HepG2 (cell line): Measurements from ENCODE around the gene SRSF6. TPM values are rescaled to one million over a fixed set of nuclear protein-coding genes. Genes with fewer than 3 reads are reported as not detected.

Source experiments
- EP300 ChIP-seq, 3 experiments: sonication (generic) in 1 of 3; formaldehyde crosslinking in 1 of 3; IDR thresholded peaks; 2 replicates each; pipeline versions ENCODE4 v1.5.1 to v1.6.1; 2011 to 2020; ENCODE audit warnings: low read depth in 2 of 3, low read length in 2 of 3, borderline replicate concordance in 1 of 3, improper control_type of control experiment in 1 of 3, mild to moderate bottlenecking in 1 of 3, missing genetic modification reagents in 1 of 3, moderate library complexity in 1 of 3
- KLF12 ChIP-seq: sonication (generic); formaldehyde crosslinking; IDR thresholded peaks from 2 replicates; pipeline ENCODE4 v1.4.0; 2020; ENCODE audit warnings: missing genetic modification reagents, borderline replicate concordance
- NCOA1 ChIP-seq: sonication (generic); formaldehyde crosslinking; IDR thresholded peaks from 2 replicates; pipeline ENCODE4 v1.9.0; 2021; ENCODE audit warnings: missing genetic modification reagents
- PCBP1 ChIP-seq: fragments of 200-400 bp; formaldehyde crosslinking; IDR thresholded peaks from 2 replicates; pipeline ENCODE4 v1.6.1; 2017; ENCODE audit warnings: mild to moderate bottlenecking, low read depth, low read length, borderline replicate concordance
- SNAPC4 ChIP-seq: sonication (generic); formaldehyde crosslinking; IDR thresholded peaks from 2 replicates; pipeline ENCODE4 v1.4.0; 2020; ENCODE audit warnings: mild to moderate bottlenecking, missing genetic modification reagents
- STAT5B ChIP-seq: sonication (generic); formaldehyde crosslinking; IDR thresholded peaks from 2 replicates; pipeline ENCODE4 v1.4.0; 2020; ENCODE audit warnings: missing genetic modification reagents
- ZFYVE20 ChIP-seq: sonication (generic); formaldehyde crosslinking; IDR thresholded peaks from 2 replicates; pipeline ENCODE4 v1.8.0; 2023; ENCODE audit warnings: low read depth, mild to moderate bottlenecking, moderate library complexity, missing genetic modification reagents, borderline replicate concordance
- ZNF136 ChIP-seq: sonication (generic); formaldehyde crosslinking; IDR thresholded peaks from 2 replicates; pipeline ENCODE4 v1.8.1; 2022; ENCODE audit warnings: low read depth, mild to moderate bottlenecking, moderate library complexity, missing genetic modification reagents
- ZNF230 ChIP-seq: sonication (generic); formaldehyde crosslinking; IDR thresholded peaks from 2 replicates; pipeline ENCODE4 v1.4.0; 2020; ENCODE audit warnings: mild to moderate bottlenecking, missing genetic modification reagents
- ZNF432 ChIP-seq: sonication (generic); formaldehyde crosslinking; IDR thresholded peaks from 2 replicates; pipeline ENCODE4 v1.5.0; 2020; ENCODE audit warnings: missing genetic modification reagents, mild to moderate bottlenecking, borderline replicate concordance
- ZNF839 ChIP-seq: sonication (generic); formaldehyde crosslinking; IDR thresholded peaks from 2 replicates; pipeline ENCODE4 v1.4.0; 2020; ENCODE audit warnings: missing genetic modification reagents, mild to moderate bottlenecking, borderline replicate concordance
- ZSCAN20 ChIP-seq: sonication (generic); formaldehyde crosslinking; IDR thresholded peaks from 2 replicates; pipeline ENCODE4 v1.4.0; 2020; ENCODE audit warnings: missing genetic modification reagents, mild to moderate bottlenecking, borderline replicate concordance
- ZSCAN5A ChIP-seq: sonication (generic); formaldehyde crosslinking; IDR thresholded peaks from 2 replicates; pipeline ENCODE4 v1.8.0; 2022; ENCODE audit warnings: mild to moderate bottlenecking, missing genetic modification reagents, borderline replicate concordance
- polyA plus RNA-seq, 8 experiments: library from polyadenylated mRNA; depleted of rRNA in 3 of 8; stranded (reverse) in 7 of 8; unstranded in 1 of 8; fragments of >200 nt; fragmentation: Illumina TruSeq in 4 of 8; extraction: Trizol in 4 of 8; gene quantifications; 2 replicates each; pipeline versions ENCODE4 v1.2.1 to v1.2.3, GENCODE V29; 2011 to 2016; ENCODE audit warnings: low read depth in 4 of 8, missing spikeins in 1 of 8, mixed read lengths in 1 of 8; ENCODE audit not compliant: insufficient read depth in 1 of 8
- total RNA-seq, 5 experiments: library from RNA; depleted of rRNA; stranded (reverse); fragments of >200 nt; fragmentation: Illumina TruSeq; extraction: Trizol; gene quantifications; 2 replicates each; pipeline ENCODE4 v1.2.3, GENCODE V29; 2016; ENCODE audit warnings: low read depth in 1 of 5
- TF ChIP-seq, protein P1 (sequence below): sonication (generic); formaldehyde crosslinking; conservative IDR thresholded peaks from 2 replicates; pipeline ENCODE4 v1.8.0; 2022; ENCODE audit warnings: missing genetic modification reagents
- TF ChIP-seq, protein P2 (sequence below): sonication (generic); formaldehyde crosslinking; IDR thresholded peaks from 2 replicates; pipeline ENCODE4 v1.5.0; 2020; ENCODE audit warnings: missing genetic modification reagents
- TF ChIP-seq, protein P3 (sequence below): sonication (generic); formaldehyde crosslinking; IDR thresholded peaks from 2 replicates; pipeline ENCODE4 v1.4.0; 2020; ENCODE audit warnings: missing genetic modification reagents, low read depth, mild to moderate bottlenecking, borderline replicate concordance

Gene SRSF6
- total and polyA plus RNA-seq, 2 of the 13 experiments (the other 11 are each of a cell fraction or from before 2014, with no cell fraction given) = 156 to 194 TPM

GRCh38 chr20:43507150-43508080, 49.7 kb downstream of the SRSF6 start, which contains the start of gene L3MBTL1 (continued):
- TF ChIP-seq ZNF432 (CRISPR knock-in tag) = no peak
- TF ChIP-seq ZNF136 (CRISPR knock-in tag) = peak; percentile 81; the same call in 1 of the 2 replicates
- TF ChIP-seq SNAPC4 (CRISPR knock-in tag) = no peak
- no peak for TF ChIP-seq PCBP1
- no peak; the same call in none of the 2 replicates for TF ChIP-seq NCOA1 (CRISPR knock-in tag)
- TF ChIP-seq, protein P1, sequence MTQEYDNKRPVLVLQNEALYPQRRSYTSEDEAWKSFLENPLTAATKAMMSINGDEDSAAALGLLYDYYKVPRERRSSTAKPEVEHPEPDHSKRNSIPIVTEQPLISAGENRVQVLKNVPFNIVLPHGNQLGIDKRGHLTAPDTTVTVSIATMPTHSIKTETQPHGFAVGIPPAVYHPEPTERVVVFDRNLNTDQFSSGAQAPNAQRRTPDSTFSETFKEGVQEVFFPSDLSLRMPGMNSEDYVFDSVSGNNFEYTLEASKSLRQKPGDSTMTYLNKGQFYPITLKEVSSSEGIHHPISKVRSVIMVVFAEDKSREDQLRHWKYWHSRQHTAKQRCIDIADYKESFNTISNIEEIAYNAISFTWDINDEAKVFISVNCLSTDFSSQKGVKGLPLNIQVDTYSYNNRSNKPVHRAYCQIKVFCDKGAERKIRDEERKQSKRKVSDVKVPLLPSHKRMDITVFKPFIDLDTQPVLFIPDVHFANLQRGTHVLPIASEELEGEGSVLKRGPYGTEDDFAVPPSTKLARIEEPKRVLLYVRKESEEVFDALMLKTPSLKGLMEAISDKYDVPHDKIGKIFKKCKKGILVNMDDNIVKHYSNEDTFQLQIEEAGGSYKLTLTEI = no peak
- no peak for TF ChIP-seq ZSCAN5A (CRISPR knock-in tag)
- TF ChIP-seq STAT5B (CRISPR knock-in tag) = peak; percentile 24; the same call in 1 of the 2 replicates
- TF ChIP-seq ZNF839 (CRISPR knock-in tag) = no peak
- peak; percentile 79; the same call in 1 of the 2 replicates for TF ChIP-seq ZSCAN20 (CRISPR knock-in tag)
- TF ChIP-seq ZNF230 (CRISPR knock-in tag) = peak; percentile 88
- TF ChIP-seq ZFYVE20 (CRISPR knock-in tag) = peak; percentile 64; the same call in 1 of the 2 replicates
- TF ChIP-seq KLF12 (CRISPR knock-in tag) = 0 out of 2 replicates have a peak, but pooled peaks have one; percentile 36
- TF ChIP-seq, protein P2, sequence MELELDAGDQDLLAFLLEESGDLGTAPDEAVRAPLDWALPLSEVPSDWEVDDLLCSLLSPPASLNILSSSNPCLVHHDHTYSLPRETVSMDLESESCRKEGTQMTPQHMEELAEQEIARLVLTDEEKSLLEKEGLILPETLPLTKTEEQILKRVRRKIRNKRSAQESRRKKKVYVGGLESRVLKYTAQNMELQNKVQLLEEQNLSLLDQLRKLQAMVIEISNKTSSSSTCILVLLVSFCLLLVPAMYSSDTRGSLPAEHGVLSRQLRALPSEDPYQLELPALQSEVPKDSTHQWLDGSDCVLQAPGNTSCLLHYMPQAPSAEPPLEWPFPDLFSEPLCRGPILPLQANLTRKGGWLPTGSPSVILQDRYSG (CRISPR knock-in tag) = no peak; the same call in 1 of the 2 replicates
- TF ChIP-seq, protein P3, sequence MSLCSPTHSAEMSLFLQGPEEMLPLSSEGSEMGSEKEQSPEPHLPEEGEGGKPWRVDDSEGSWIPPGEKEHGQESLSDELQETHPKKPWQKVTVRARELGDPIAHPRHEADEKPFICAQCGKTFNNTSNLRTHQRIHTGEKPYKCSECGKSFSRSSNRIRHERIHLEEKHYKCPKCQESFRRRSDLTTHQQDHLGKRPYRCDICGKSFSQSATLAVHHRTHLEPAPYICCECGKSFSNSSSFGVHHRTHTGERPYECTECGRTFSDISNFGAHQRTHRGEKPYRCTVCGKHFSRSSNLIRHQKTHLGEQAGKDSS (CRISPR knock-in tag) = peak; percentile 89; the same call in 1 of the 2 replicates
- TF ChIP-seq EP300 (IDR thresholded peaks at IDR 0.05; ENCODE audit: low read depth in 2 of 2, low read length in 2 of 2) = no peak
- no peak for TF ChIP-seq EP300 (CRISPR knock-in tag; IDR thresholded peaks at IDR 0.05; ENCODE audit: borderline replicate concordance)
